ENCODE results near the gene PALD1. TPM values are rescaled to one million over a fixed set of nuclear protein-coding genes. Genes with fewer than 3 reads are reported as not detected.

Gene PALD1
- total RNA-seq, 3 donors from 2014 or later (not counting 1 experiment from before 2014, with no cell fraction given): 0.21 TPM; not detected in 2

GRCh38 chr10:70459061-70459773, 19.4 kb upstream of the PALD1 start:
- Histone ChIP-seq H3K36me3 (ENCODE audit: control insufficient read depth, insufficient read depth, low read length) (no peaks in the 10 kb centered on the region), H3K4me3 (ENCODE audit: low read length) (no peak overlapping the region), H3K27ac (ENCODE audit: low read length) (no peak overlapping the region), H3K9me3 (ENCODE audit: control insufficient read depth, insufficient read depth, low read length) (no peaks in the 10 kb centered on the region), H3K4me1 (ENCODE audit: control insufficient read depth, insufficient read depth, low read length) (peaks cover 9% of the 10 kb centered on the region), H3K27me3 (ENCODE audit: control insufficient read depth, insufficient read depth, low read length) (peaks cover 10% of the 10 kb centered on the region)
- Mint-ChIP-seq H3K27ac (no peak overlapping the region), H3K36me3 (no peaks in the 10 kb centered on the region), H3K4me3 (no peak overlapping the region), H3K27me3 (ENCODE audit: low read depth in 2 of 2) (peaks cover 29 to 34% of the 10 kb centered on the region in 2 donors), H3K4me1 (no peaks in the 10 kb centered on the region), H3K9me3 (no peaks in the 10 kb centered on the region)
- TF ChIP-seq CTCF (IDR thresholded peaks at IDR 0.05): no peak
- ATAC-seq (no peak), DNase-seq (no peak)
- intact Hi-C loops (cut with micrococcal nuclease): no loop called here
- 51% methylated on average over 18 of the region's 19 CpGs for WGBS (ENCODE audit: insufficient coverage)

GRCh38 chr10:70459774-70460490, 18.6 kb upstream of the PALD1 start:
- Mint-ChIP-seq H3K4me1 (no peaks in the 10 kb centered on the region), H3K27me3 (ENCODE audit: low read depth in 2 of 2) (peaks cover 29 to 34% of the 10 kb centered on the region in 2 donors), H3K27ac (no peak overlapping the region), H3K9me3 (no peaks in the 10 kb centered on the region), H3K4me3 (no peak overlapping the region), H3K36me3 (no peaks in the 10 kb centered on the region)
- no peak overlapping the region for H3K27ac ChIP-seq (ENCODE audit: low read length)
- DNase-seq: no peak
- H3K36me3 ChIP-seq (ENCODE audit: control insufficient read depth, insufficient read depth, low read length): no peaks in the 10 kb centered on the region
- 78% methylated on average over 28 of the region's 29 CpGs for WGBS (ENCODE audit: insufficient coverage)
- intact Hi-C loops (cut with micrococcal nuclease): loop anchor here (5.0 kb wide), 1 partner anchor 427 kb away; the partner anchor contains the start of gene PCBD1
- H3K9me3 ChIP-seq (ENCODE audit: control insufficient read depth, insufficient read depth, low read length): no peaks in the 10 kb centered on the region
- no peak overlapping the region for H3K4me3 ChIP-seq (ENCODE audit: low read length)
- no peak for ATAC-seq
- H3K4me1 ChIP-seq (ENCODE audit: control insufficient read depth, insufficient read depth, low read length): peaks cover 9% of the 10 kb centered on the region
- H3K27me3 ChIP-seq (ENCODE audit: control insufficient read depth, insufficient read depth, low read length): peaks cover 10% of the 10 kb centered on the region
- no peak for TF ChIP-seq CTCF (IDR thresholded peaks at IDR 0.05)

GRCh38 chr10:70461397-70462348, 16.9 kb upstream of the PALD1 start:
- ATAC-seq: peak in 2 of 3 donors; percentile 65 to 77
- H3K27ac Mint-ChIP-seq: no peak overlapping the region
- H3K9me3 Mint-ChIP-seq: no peaks in the 10 kb centered on the region
- TF ChIP-seq CTCF (IDR thresholded peaks at IDR 0.05): peak; percentile 64
- Histone ChIP-seq H3K9me3 (ENCODE audit: control insufficient read depth, insufficient read depth, low read length) (no peaks in the 10 kb centered on the region), H3K36me3 (ENCODE audit: control insufficient read depth, insufficient read depth, low read length) (no peaks in the 10 kb centered on the region), H3K4me3 (ENCODE audit: low read length) (no peak overlapping the region), H3K27ac (ENCODE audit: low read length) (no peak overlapping the region), H3K4me1 (ENCODE audit: control insufficient read depth, insufficient read depth, low read length) (peaks cover 9% of the 10 kb centered on the region), H3K27me3 (ENCODE audit: control insufficient read depth, insufficient read depth, low read length) (peaks cover 7% of the 10 kb centered on the region)
- H3K4me3 Mint-ChIP-seq: no peak overlapping the region
- WGBS (ENCODE audit: insufficient coverage): 59% methylated on average over 11 of the region's 13 CpGs
- H3K36me3 Mint-ChIP-seq: no peaks in the 10 kb centered on the region
- H3K4me1 Mint-ChIP-seq: no peaks in the 10 kb centered on the region
- H3K27me3 Mint-ChIP-seq (ENCODE audit: low read depth in 2 of 2): peaks cover 21 to 24% of the 10 kb centered on the region in 2 donors
- intact Hi-C loops (cut with micrococcal nuclease): loop anchor here (1.0 to 5.0 kb wide), 2 partner anchors 79 to 426 kb away; partner anchors contain the start of gene PCBD1
- DNase-seq: peak in 1 of 2 donors; percentile 74

All from natural killer cell (primary cell).